ENCODE data around the gene SAMM50. TPM values are rescaled to one million over a fixed set of nuclear protein-coding genes. Genes with fewer than 3 reads are reported as not detected.
A peak's percentile ranks its signal among the peaks of the same experiment; 100 is the strongest.

SAMM50 gene
- polyA plus RNA-seq, 3 donors, result 17.0 to 70.0 (median 62.5) TPM

DNA sequence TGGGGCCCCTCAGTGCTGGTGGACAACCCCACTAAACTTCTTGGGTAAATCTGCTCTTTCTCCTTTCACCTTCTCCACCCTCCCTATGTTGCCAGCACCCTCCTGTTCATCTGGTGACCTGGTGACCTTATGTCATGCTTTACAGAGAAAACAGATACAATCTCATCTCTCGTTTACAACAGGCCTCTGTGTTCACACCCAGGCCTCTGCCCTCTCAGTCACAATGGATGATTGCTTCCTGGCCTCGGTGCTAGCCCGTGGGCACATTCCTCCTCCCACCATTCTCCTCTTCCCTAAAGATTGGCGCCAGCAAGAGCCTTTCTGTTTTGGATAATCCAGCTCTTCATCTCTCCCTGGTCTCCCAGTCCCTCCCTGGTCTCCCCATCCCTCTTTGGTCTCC is 43.9 kb upstream of the SAMM50 start:
- no peak for DNase-seq
- no peaks in the 10 kb centered on the region for H3K36me3 ChIP-seq (replicated peaks in 1 of 2; ENCODE audit: control insufficient read depth in 1 of 2, insufficient read depth in 2 of 2, low read length in 2 of 2)

DNA sequence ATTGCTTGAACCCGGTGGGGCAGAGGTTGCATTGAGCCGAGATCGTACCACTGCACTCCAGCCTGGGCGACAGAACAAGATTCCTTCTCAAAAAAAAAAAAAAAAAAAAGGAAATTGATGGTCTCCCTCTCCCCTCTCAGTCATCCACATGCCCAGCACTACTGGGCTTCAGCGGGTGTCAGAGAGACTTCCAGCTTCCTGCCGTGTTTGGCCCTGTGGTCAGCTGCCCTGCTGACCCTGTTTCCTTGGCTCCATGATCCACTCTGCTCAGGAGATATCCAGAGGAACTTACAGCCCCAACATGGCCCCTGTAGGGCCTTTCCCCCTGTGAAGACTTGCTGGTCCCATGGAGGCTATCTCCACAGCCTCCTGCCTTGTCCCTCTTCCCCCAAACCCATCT is 37.7 kb upstream of the SAMM50 start:
- no peak for DNase-seq
- 29% methylated on average over 2 of the region's 6 CpGs for WGBS (ENCODE audit: insufficient coverage)
- Histone ChIP-seq H3K4me2 (replicated peaks; ENCODE audit: extremely low read depth, low read length, poor library complexity, severe bottlenecking) (no peak overlapping the region), H3K27me3 (ENCODE audit: control insufficient read depth in 2 of 2, insufficient read depth in 2 of 2, low read length in 2 of 2) (peaks cover 1 to 4% of the 10 kb centered on the region in 2 donors), H3K36me3 (replicated peaks in 1 of 2; ENCODE audit: control insufficient read depth in 1 of 2, insufficient read depth in 2 of 2, low read length in 2 of 2) (no peaks in the 10 kb centered on the region), H3K4me1 (ENCODE audit: control insufficient read depth in 1 of 2, insufficient read depth in 2 of 2, low read length in 2 of 2) (no peaks in the 10 kb centered on the region), H3K4me3 (replicated peaks in 1 of 3; ENCODE audit: low read depth in 2 of 3, low read length in 3 of 3) (no peak overlapping the region), H3K27ac (ENCODE audit: low read depth in 1 of 2, low read length in 2 of 2) (no peak overlapping the region), H3K79me2 (ENCODE audit: insufficient read depth, low read length) (no peaks in the 10 kb centered on the region), H3K9ac (ENCODE audit: insufficient read depth, low read length, poor library complexity, severe bottlenecking) (no peak overlapping the region), H4K20me1 (ENCODE audit: insufficient read depth, low read length) (no peaks in the 10 kb centered on the region), H2AFZ (ENCODE audit: insufficient read depth, low read depth, low read length, poor library complexity, severe bottlenecking) (no peak overlapping the region), H3K9me3 (replicated peaks in 1 of 2; ENCODE audit: control insufficient read depth in 1 of 2, insufficient read depth in 1 of 2, low read length in 2 of 2) (peaks cover 0 to 8% of the 10 kb centered on the region in 2 donors)
- intact Hi-C loops (cut with micrococcal nuclease), result no loop called here
- no peak for TF ChIP-seq CTCF (IDR thresholded peaks at IDR 0.05)
- no peak overlapping the region for H3K27ac Mint-ChIP-seq
- no peak overlapping the region for H3K4me3 Mint-ChIP-seq
- H3K4me1 Mint-ChIP-seq, result peaks cover 2% of the 10 kb centered on the region
- peaks cover 23 to 32% (median 24%) of the 10 kb centered on the region in 3 donors for H3K27me3 Mint-ChIP-seq (ENCODE audit: low read depth in 3 of 3)
- no peaks in the 10 kb centered on the region for H3K36me3 Mint-ChIP-seq
- peaks cover 3 to 7% (median 5%) of the 10 kb centered on the region in 7 donors for H3K9me3 Mint-ChIP-seq

More for the DNA sequence above, 43.9 kb upstream of the SAMM50 start:
- Histone ChIP-seq H3K9me3 (replicated peaks in 1 of 2; ENCODE audit: control insufficient read depth in 1 of 2, insufficient read depth in 1 of 2, low read length in 2 of 2) (peaks cover 0 to 10% of the 10 kb centered on the region in 2 donors), H3K4me3 (replicated peaks in 1 of 3; ENCODE audit: low read depth in 2 of 3, low read length in 3 of 3) (no peak overlapping the region), H3K27me3 (ENCODE audit: control insufficient read depth in 2 of 2, insufficient read depth in 2 of 2, low read length in 2 of 2) (no peaks in the 10 kb centered on the region), H2AFZ (ENCODE audit: insufficient read depth, low read depth, low read length, poor library complexity, severe bottlenecking) (no peak overlapping the region), H3K27ac (ENCODE audit: low read depth in 1 of 2, low read length in 2 of 2) (no peak overlapping the region), H3K4me2 (replicated peaks; ENCODE audit: extremely low read depth, low read length, poor library complexity, severe bottlenecking) (no peak overlapping the region), H3K4me1 (ENCODE audit: control insufficient read depth in 1 of 2, insufficient read depth in 2 of 2, low read length in 2 of 2) (no peaks in the 10 kb centered on the region), H3K79me2 (ENCODE audit: insufficient read depth, low read length) (no peaks in the 10 kb centered on the region), H3K9ac (ENCODE audit: insufficient read depth, low read length, poor library complexity, severe bottlenecking) (no peak overlapping the region), H4K20me1 (ENCODE audit: insufficient read depth, low read length) (no peaks in the 10 kb centered on the region)
- 32% methylated on average over 4 of the region's 4 CpGs for WGBS (ENCODE audit: insufficient coverage)
- Mint-ChIP-seq H3K4me3 (peak overlapping the region in 1 of 2 donors; percentile 36), H3K27ac (no peak overlapping the region), H3K9me3 (peaks cover 3 to 7% (median 5%) of the 10 kb centered on the region in 7 donors), H3K27me3 (ENCODE audit: low read depth in 3 of 3) (peaks cover 11 to 25% (median 24%) of the 10 kb centered on the region in 3 donors), H3K36me3 (no peaks in the 10 kb centered on the region), H3K4me1 (no peaks in the 10 kb centered on the region)
- TF ChIP-seq CTCF (IDR thresholded peaks at IDR 0.05), result no peak
- intact Hi-C loops (cut with micrococcal nuclease), result no loop called here
